Activated CD8-positive, alpha-beta T cell treated with anti-CD3 and anti-CD28 coated beads for 36 hours (primary cell): ENCODE measurements around the gene KIAA2012. TPM values are rescaled to one million over a fixed set of nuclear protein-coding genes. Genes with fewer than 3 reads are reported as not detected.

Experiments
- ATAC-seq: fragments of 200-7000 bp; cut with Tn5 transposase; one replicate; pipeline ENCODE4 v1.10.0; 2021; ENCODE audit warnings: mild to moderate bottlenecking, moderate library complexity
- CTCF ChIA-PET: fragments of 350-600 bp; sonication (Branson Sonifier 250); formaldehyde crosslinking; loops from one replicate; lab custom pipeline; 2021; ENCODE audit warnings: antibody characterized with exemption; lab: Charles Lee
- POLR2A ChIA-PET: fragments of 350-600 bp; sonication (Branson Sonifier 250); formaldehyde crosslinking; loops from one replicate; lab custom pipeline; 2021; ENCODE audit warnings: antibody characterized with exemption; lab: Charles Lee
- DNase-seq: peaks from one replicate; pipeline ENCODE4 v3.0.0-alpha.2; 2020
- H3K27ac Mint-ChIP-seq: one replicate; pipeline ENCODE4 v1.8.0; 2021; ENCODE audit warnings: mild to moderate bottlenecking, mixed read lengths
- H3K27me3 Mint-ChIP-seq: one replicate; pipeline ENCODE4 v1.8.0; 2021; ENCODE audit warnings: mixed read lengths
- H3K36me3 Mint-ChIP-seq: one replicate; pipeline ENCODE4 v1.8.0; 2021; ENCODE audit warnings: low read depth, mixed read lengths
- H3K4me1 Mint-ChIP-seq: one replicate; pipeline ENCODE4 v1.8.0; 2021; ENCODE audit warnings: low read depth, mixed read lengths
- H3K4me3 Mint-ChIP-seq: one replicate; pipeline ENCODE4 v1.8.0; 2021; ENCODE audit warnings: mild to moderate bottlenecking, moderate library complexity, mixed read lengths
- H3K9me3 Mint-ChIP-seq: one replicate; pipeline ENCODE4 v1.8.0; 2021; ENCODE audit warnings: mixed read lengths
- intact Hi-C: fragments of 100-400 bp; cut with micrococcal nuclease; formaldehyde crosslinking; loops from one replicate; pipeline ENCODE4 v1.10.0; 2022
- total RNA-seq, 2 experiments: library from RNA; stranded (reverse); gene quantifications; one replicate each; pipeline ENCODE4 v1.2.3, GENCODE V29; 2021
- TF ChIP-seq, protein P1 (sequence below): fragments of 200-600 bp; IDR thresholded peaks from one replicate; pipeline ENCODE4 v1.8.0; 2022; ENCODE audit warnings: antibody characterized with exemption, mild to moderate bottlenecking

The KIAA2012 gene
- total RNA-seq, 2 experiments from 2014 or later = not detected

DNA sequence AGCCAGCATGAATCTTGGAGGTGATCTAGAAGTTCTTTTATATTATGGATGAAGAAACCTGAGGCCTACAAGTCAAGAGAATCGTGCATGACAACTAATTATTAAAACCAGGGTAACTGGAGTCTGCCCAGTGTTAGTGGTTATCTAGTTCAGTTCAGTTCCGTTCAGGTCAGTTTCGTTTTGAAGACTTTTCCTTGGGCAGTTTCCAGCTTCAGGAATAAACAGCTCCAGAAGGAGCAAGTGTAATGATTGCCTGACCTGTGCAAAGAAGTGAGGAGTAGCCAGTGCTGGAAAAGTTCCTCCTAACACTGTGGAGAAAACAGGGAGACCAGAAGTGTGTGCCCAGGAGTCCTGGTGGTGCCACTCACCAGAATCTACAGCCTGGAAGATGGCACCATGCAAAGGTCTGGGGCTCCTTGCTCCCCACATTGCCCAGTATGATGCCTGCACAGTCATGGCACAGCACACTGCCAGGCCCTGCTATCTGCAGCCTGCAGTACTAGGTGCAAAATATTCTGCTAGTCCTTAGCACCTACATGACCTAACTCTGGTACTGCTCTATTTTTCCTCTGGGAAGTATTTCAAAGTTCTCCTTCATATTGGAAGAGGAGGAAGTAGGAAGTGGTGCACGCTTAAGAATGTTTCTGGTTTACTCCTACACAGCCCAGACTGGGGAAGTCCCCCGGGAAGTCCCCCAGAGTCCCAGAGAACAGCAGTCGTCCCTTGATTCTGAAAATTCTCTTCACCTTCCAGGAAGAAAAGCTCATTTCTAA lies 99.6 kb downstream of the KIAA2012 start:
- Mint-ChIP-seq H3K4me1 (peaks cover 34% of the 10 kb centered on the region), H3K27ac (peak overlapping the region; percentile 68), H3K4me3 (no peak overlapping the region), H3K36me3 (no peaks in the 10 kb centered on the region), H3K27me3 (peaks cover 13% of the 10 kb centered on the region), H3K9me3 (no peaks in the 10 kb centered on the region)
- TF ChIP-seq, protein P1, sequence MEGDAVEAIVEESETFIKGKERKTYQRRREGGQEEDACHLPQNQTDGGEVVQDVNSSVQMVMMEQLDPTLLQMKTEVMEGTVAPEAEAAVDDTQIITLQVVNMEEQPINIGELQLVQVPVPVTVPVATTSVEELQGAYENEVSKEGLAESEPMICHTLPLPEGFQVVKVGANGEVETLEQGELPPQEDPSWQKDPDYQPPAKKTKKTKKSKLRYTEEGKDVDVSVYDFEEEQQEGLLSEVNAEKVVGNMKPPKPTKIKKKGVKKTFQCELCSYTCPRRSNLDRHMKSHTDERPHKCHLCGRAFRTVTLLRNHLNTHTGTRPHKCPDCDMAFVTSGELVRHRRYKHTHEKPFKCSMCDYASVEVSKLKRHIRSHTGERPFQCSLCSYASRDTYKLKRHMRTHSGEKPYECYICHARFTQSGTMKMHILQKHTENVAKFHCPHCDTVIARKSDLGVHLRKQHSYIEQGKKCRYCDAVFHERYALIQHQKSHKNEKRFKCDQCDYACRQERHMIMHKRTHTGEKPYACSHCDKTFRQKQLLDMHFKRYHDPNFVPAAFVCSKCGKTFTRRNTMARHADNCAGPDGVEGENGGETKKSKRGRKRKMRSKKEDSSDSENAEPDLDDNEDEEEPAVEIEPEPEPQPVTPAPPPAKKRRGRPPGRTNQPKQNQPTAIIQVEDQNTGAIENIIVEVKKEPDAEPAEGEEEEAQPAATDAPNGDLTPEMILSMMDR = no peak
- CTCF ChIA-PET = interaction anchor here (1.5 to 3.1 kb wide), 3 partner anchors 68 to 312 kb away, joined by 7 to 11 read pairs (median 8); no protein-coding TSS in a partner anchor
- DNase-seq (peak; percentile 79), ATAC-seq (peak; percentile 85)
- intact Hi-C loops = no loop called here
- POLR2A ChIA-PET = interaction anchor here (0.7 to 1.1 kb wide), 2 partner anchors 9 to 16 kb away, joined by 3 read pairs; no protein-coding TSS in a partner anchor

DNA sequence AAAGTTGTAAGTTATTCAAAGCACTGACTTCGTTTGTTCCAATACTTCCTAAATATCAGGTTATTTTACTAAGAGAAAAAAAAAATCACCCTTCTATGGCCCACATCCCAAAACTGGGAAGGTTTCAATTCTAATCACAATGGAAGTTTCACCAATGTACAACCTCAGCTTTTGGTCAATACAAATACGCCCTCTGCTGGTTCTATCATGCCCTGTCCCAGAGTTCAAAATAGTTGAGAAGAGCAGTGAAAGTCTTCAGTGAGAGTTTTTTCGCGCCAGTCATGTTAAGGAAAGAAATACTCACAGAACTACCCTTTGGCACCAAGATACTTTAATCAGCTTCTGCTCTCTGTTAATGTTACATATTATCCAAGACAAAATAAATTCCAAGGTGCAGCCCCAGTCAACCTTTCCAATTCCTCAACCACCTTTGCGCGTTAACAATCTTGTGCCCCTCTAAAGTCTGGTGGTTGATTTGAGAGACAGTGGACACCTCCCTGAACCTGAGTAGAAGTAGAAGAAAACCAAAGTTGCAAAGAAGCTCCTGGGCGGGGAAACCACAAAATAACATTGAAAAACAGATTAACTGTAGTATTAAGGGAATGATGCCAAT lies 105.4 kb downstream of the KIAA2012 start:
- Mint-ChIP-seq H3K9me3 (no peaks in the 10 kb centered on the region), H3K4me1 (peaks cover 4% of the 10 kb centered on the region), H3K36me3 (no peaks in the 10 kb centered on the region), H3K27ac (no peak overlapping the region), H3K4me3 (no peak overlapping the region), H3K27me3 (peaks cover 3% of the 10 kb centered on the region)
- ATAC-seq (peak; percentile 67), DNase-seq (peak; percentile 71)
- POLR2A ChIA-PET = interaction anchor here (0.7 kb wide), 1 partner anchor 160 kb away, joined by 3 read pairs; no protein-coding TSS in a partner anchor
- intact Hi-C loops = loop anchor here (2.0 to 5.0 kb wide), 2 partner anchors 76 to 318 kb away; no protein-coding TSS in a partner anchor
- TF ChIP-seq, protein P1 = peak; percentile 94
- CTCF ChIA-PET = interaction anchor here (0.6 to 2.8 kb wide), 30 partner anchors 8 to 946 kb away, joined by 3 to 42 read pairs (median 4); partner anchors contain the start of gene ALS2

DNA sequence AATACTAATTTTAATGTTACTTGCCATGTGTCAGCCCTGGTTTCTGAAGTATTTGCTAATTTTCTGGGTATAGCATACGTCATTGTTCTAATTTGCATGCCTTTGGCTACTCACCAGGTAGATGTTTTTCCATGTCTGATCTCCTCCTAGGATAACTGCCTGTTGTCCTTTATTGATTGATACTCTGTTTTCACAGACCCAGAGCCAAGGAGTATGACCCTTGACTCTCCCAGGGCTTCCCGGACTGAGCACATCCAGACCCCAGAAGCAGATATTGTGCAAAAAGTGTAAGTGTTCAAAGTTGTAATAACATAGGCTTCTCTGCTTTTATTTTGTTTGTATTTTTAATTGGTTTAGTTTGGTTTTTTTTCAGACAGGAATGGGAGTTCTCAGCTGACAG lies 111.5 kb downstream of the KIAA2012 start:
- Mint-ChIP-seq H3K36me3 (no peaks in the 10 kb centered on the region), H3K27me3 (peaks cover 3% of the 10 kb centered on the region), H3K4me3 (no peak overlapping the region), H3K4me1 (no peaks in the 10 kb centered on the region), H3K27ac (no peak overlapping the region), H3K9me3 (no peaks in the 10 kb centered on the region)
- no peak for DNase-seq
- CTCF ChIA-PET = no interaction called here
- POLR2A ChIA-PET = no interaction called here
- intact Hi-C loops = no loop called here
- TF ChIP-seq, protein P1 = no peak
- no peak for ATAC-seq

DNA sequence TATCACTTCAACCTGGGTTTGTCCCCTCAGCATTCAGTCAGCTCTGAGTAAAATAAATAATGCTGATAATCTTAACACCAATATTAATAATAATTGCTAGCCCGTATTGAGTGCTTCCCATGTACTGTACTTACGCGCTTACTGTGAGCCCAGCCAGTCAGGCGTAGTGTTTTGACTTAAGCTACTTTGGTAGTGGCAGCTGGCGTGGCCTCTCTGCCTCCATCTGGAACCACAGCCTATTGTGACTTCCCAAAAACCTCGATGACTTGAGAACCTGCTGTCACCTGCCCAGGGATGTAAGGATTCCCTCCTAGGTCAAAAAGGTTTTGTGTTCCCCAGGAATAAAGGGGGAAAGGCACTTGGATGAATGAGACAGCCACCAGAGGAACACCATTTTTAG lies 112.1 kb downstream of the KIAA2012 start:
- TF ChIP-seq, protein P1 = no peak
- no peak overlapping the region for H3K27ac Mint-ChIP-seq
- H3K9me3 Mint-ChIP-seq = no peaks in the 10 kb centered on the region
- H3K4me1 Mint-ChIP-seq = no peaks in the 10 kb centered on the region
- H3K27me3 Mint-ChIP-seq = peaks cover 3% of the 10 kb centered on the region
- intact Hi-C loops = no loop called here
- CTCF ChIA-PET = no interaction called here
- no peak overlapping the region for H3K4me3 Mint-ChIP-seq
- no peaks in the 10 kb centered on the region for H3K36me3 Mint-ChIP-seq
- DNase-seq = no peak
- POLR2A ChIA-PET = no interaction called here
- ATAC-seq = no peak
